ENCODE data around the gene GATA2.

The GATA2 gene

GRCh38 chr3:128432971-128433836 lies 59.8 kb downstream of the GATA2 start:
- ChIA-PET CTCF (interaction anchor here (1.0 to 1.6 kb wide), 6 partner anchors 9 to 256 kb away, joined by 3 to 5 read pairs (median 4); no protein-coding TSS in a partner anchor), POLR2A (no interaction called here)
- TF ChIP-seq, protein P1, sequence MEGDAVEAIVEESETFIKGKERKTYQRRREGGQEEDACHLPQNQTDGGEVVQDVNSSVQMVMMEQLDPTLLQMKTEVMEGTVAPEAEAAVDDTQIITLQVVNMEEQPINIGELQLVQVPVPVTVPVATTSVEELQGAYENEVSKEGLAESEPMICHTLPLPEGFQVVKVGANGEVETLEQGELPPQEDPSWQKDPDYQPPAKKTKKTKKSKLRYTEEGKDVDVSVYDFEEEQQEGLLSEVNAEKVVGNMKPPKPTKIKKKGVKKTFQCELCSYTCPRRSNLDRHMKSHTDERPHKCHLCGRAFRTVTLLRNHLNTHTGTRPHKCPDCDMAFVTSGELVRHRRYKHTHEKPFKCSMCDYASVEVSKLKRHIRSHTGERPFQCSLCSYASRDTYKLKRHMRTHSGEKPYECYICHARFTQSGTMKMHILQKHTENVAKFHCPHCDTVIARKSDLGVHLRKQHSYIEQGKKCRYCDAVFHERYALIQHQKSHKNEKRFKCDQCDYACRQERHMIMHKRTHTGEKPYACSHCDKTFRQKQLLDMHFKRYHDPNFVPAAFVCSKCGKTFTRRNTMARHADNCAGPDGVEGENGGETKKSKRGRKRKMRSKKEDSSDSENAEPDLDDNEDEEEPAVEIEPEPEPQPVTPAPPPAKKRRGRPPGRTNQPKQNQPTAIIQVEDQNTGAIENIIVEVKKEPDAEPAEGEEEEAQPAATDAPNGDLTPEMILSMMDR (IDR thresholded peaks at IDR 0.05; ENCODE audit: insufficient read depth, low read length, missing control alignments): no peak
- DNase-seq (ENCODE audit: low read depth, low spot score): no peak
- peak overlapping the region; percentile 12; the same call in 1 of the 2 replicates for H3K4me3 ChIP-seq (ENCODE audit: low read depth, low read length)

DNA sequence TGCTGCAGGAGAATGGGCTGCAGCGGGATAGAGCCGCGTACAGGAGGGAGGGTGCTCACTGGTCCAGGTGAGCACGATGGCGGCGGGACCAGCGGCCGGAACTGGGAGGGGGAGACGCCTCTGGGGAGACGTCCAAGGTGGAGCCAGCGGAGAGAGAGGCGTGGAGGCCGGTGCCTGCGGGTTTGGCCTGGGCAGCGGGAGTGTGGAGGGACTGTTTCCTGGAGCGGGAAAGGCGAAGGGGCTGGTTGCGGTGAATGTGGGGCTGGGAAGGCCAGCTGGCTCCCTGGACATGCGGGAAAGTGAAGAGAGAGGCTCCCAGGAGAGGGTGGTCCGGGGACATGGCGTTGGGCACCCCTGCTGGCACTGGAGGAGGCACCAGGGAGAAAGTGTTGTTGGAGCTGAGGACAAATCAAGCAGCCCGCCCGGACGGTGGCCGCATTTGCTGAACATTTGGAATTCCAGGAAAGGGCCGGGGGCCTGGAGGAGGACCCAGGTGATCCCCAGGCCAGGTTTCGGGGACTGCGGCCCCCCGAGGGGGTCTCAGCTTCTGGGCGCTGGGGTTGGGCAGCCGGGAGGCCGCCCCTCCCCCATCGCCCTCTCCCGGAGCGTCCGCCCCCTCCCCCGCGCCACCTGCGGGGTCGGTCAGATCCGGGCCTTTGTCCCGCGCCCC lies 60.6 kb downstream of the GATA2 start:
- ChIA-PET POLR2A (no interaction called here), CTCF (interaction anchor here (1.0 to 1.6 kb wide), 6 partner anchors 9 to 255 kb away, joined by 3 to 5 read pairs (median 4); no protein-coding TSS in a partner anchor)
- TF ChIP-seq, protein P1 (IDR thresholded peaks at IDR 0.05; ENCODE audit: insufficient read depth, low read length, missing control alignments): no peak
- H3K4me3 ChIP-seq (ENCODE audit: low read depth, low read length): no peak overlapping the region
- no peak for DNase-seq (ENCODE audit: low read depth, low spot score)

DNA sequence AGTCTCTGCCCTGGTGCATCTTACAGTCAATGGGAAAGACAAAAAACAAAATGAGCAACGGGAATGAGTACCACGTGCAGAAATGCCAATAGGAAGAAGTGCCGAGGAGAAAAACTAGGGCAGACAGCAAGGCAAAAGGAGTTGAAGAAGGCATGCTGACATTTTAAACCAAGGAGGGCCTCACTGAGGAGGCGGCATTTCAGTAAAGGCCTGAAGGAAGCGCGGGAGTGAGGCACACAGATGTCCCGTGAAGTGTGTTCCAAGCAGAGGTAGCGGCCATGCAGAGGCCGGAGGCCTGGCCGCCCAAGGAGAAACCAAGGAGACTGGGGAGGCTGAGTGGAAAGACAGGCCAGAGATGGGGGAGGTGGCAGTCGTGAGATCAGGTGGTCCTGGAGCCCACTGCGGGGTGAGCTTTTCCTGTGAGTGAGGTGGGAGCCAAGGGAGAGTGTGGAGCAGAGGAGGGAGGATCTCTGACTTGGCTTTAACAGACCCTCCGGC lies 61.1 kb downstream of the GATA2 start:
- TF ChIP-seq, protein P1 (IDR thresholded peaks at IDR 0.05; ENCODE audit: insufficient read depth, low read length, missing control alignments): no peak
- DNase-seq (ENCODE audit: low read depth, low spot score): no peak
- ChIA-PET CTCF (interaction anchor here (1.0 to 1.6 kb wide), 4 partner anchors 8 to 255 kb away, joined by 3 to 5 read pairs (median 3); no protein-coding TSS in a partner anchor), POLR2A (no interaction called here)
- no peak overlapping the region for H3K4me3 ChIP-seq (ENCODE audit: low read depth, low read length)

DNA sequence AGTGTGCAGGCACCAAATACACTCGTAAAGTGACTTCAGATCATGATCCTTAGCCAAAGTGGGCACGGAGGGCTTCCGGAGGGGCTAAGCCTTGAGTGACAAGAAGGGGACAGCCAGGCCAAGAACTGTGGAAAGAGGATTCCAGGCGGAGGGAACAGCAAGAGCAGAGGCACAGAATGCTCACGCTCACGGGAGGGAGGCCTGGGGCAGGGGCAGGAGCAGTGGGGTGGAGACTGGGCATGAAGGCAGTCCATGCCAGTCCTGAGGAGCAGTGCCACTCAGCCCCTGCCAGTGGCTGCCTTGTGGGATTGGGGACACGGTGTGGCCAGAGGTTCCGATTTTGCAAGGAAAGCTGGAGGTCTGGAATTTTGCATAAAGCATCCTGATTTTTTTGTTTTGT lies 62.3 kb downstream of the GATA2 start:
- H3K4me3 ChIP-seq (ENCODE audit: low read depth, low read length): no peak overlapping the region
- ChIA-PET CTCF (interaction anchor here (1.3 to 1.8 kb wide), 4 partner anchors 11 to 177 kb away, joined by 3 to 13 read pairs (median 4); no protein-coding TSS in a partner anchor), POLR2A (interaction anchor here (0.9 kb wide), 1 partner anchor 66 kb away, joined by 4 read pairs; no protein-coding TSS in a partner anchor)
- DNase-seq (ENCODE audit: low read depth, low spot score): no peak
- TF ChIP-seq, protein P1 (IDR thresholded peaks at IDR 0.05; ENCODE audit: insufficient read depth, low read length, missing control alignments): no peak

GRCh38 chr3:128430301-128430700 lies 62.7 kb downstream of the GATA2 start:
- no peak for DNase-seq (ENCODE audit: low read depth, low spot score)
- TF ChIP-seq, protein P1 (IDR thresholded peaks at IDR 0.05; ENCODE audit: insufficient read depth, low read length, missing control alignments): no peak
- ChIA-PET POLR2A (interaction anchor here (0.9 kb wide), 1 partner anchor 67 kb away, joined by 4 read pairs; no protein-coding TSS in a partner anchor), CTCF (interaction anchor here (1.3 to 1.8 kb wide), 4 partner anchors 11 to 178 kb away, joined by 3 to 13 read pairs (median 4); no protein-coding TSS in a partner anchor)
- no peak overlapping the region for H3K4me3 ChIP-seq (ENCODE audit: low read depth, low read length)

All from AG04449 (cell line).